ENCODE measurements around the gene PSMB11. TPM values are rescaled to one million over a fixed set of nuclear protein-coding genes. Genes with fewer than 3 reads are reported as not detected.

Gene PSMB11
- total and polyA plus RNA-seq, 2 donors (not counting 1 experiment from before 2014, with no cell fraction given), result not detected

GRCh38 chr14:23025151-23025814, 16.7 kb upstream of the PSMB11 start:
- Histone ChIP-seq H3K4me1 (ENCODE audit: control insufficient read depth in 2 of 2, insufficient read depth in 2 of 2, low read length in 2 of 2) (peaks cover 0 to 3% of the 10 kb centered on the region in 2 donors), H2AFZ (ENCODE audit: insufficient read depth, low read depth, low read length, poor library complexity, severe bottlenecking) (no peak overlapping the region), H3K79me2 (ENCODE audit: control insufficient read depth, insufficient read depth, low read length) (no peaks in the 10 kb centered on the region), H3K27ac (ENCODE audit: low read length in 2 of 2) (no peak overlapping the region), H4K20me1 (ENCODE audit: control insufficient read depth, insufficient read depth, low read length, poor library complexity, severe bottlenecking) (no peaks in the 10 kb centered on the region), H3K4me3 (ENCODE audit: control extremely low read depth in 1 of 5, extremely low read depth in 1 of 5, insufficient read depth in 1 of 5, low read depth in 2 of 5, low read length in 4 of 5) (no peak overlapping the region), H3K27me3 (replicated peaks in 1 of 4; ENCODE audit: control extremely low read depth in 1 of 4, control insufficient read depth in 3 of 4, insufficient read depth in 4 of 4, low read length in 3 of 4) (no peaks in the 10 kb centered on the region), H3K9me3 (ENCODE audit: control extremely low read depth in 1 of 3, control insufficient read depth in 2 of 3, insufficient read depth in 1 of 3, low read length in 2 of 3) (no peaks in the 10 kb centered on the region), H3K9ac (ENCODE audit: low read length) (no peak overlapping the region), H3K4me2 (replicated peaks; ENCODE audit: low read depth, low read length, poor library complexity, severe bottlenecking) (no peak overlapping the region), H3K36me3 (replicated peaks in 1 of 2; ENCODE audit: control extremely low read depth in 1 of 2, control insufficient read depth in 1 of 2, extremely low read depth in 1 of 2, insufficient read depth in 2 of 2, low read length in 1 of 2) (peaks cover 0 to 16% of the 10 kb centered on the region in 2 experiments)
- Mint-ChIP-seq H3K27me3 (no peaks in the 10 kb centered on the region), H3K9me3 (ENCODE audit: insufficient read depth) (no peaks in the 10 kb centered on the region), H3K27ac (no peak overlapping the region), H3K4me3 (no peak overlapping the region), H3K4me1 (peaks cover 11% of the 10 kb centered on the region)
- intact Hi-C loops (cut with micrococcal nuclease), result no loop called here
- DNase-seq (no peak), ATAC-seq (ENCODE audit: low read depth) (no peak)
- TF ChIP-seq CTCF (IDR thresholded peaks at IDR 0.05) (no peak), EZH2 (IDR thresholded peaks at IDR 0.05; ENCODE audit: borderline replicate concordance, insufficient read depth, low read depth, low read length, poor library complexity, severe bottlenecking) (no peak)
- ChIA-PET CTCF (interaction anchor here (1.2 to 2.1 kb wide), 2 partner anchors 30 to 33 kb away, joined by 3 to 7 read pairs; no protein-coding TSS in a partner anchor), POLR2A (no interaction called here)
- WGBS (ENCODE audit: insufficient coverage), result 89% methylated on average over 2 of the region's 4 CpGs

GRCh38 chr14:23028799-23029198, 13.2 kb upstream of the PSMB11 start:
- intact Hi-C loops (cut with micrococcal nuclease), result no loop called here
- no peak overlapping the region for H2AFZ ChIP-seq (ENCODE audit: insufficient read depth, low read depth, low read length, poor library complexity, severe bottlenecking)
- H3K9me3 ChIP-seq (ENCODE audit: control extremely low read depth in 1 of 3, control insufficient read depth in 2 of 3, insufficient read depth in 1 of 3, low read length in 2 of 3), result no peaks in the 10 kb centered on the region
- Mint-ChIP-seq H3K9me3 (ENCODE audit: insufficient read depth) (no peaks in the 10 kb centered on the region), H3K27ac (no peak overlapping the region), H3K27me3 (no peaks in the 10 kb centered on the region), H3K4me3 (no peak overlapping the region), H3K4me1 (peaks cover 26% of the 10 kb centered on the region)
- ATAC-seq (ENCODE audit: low read depth) (no peak), DNase-seq (no peak)
- H3K4me2 ChIP-seq (replicated peaks; ENCODE audit: low read depth, low read length, poor library complexity, severe bottlenecking), result no peak overlapping the region
- H3K79me2 ChIP-seq (ENCODE audit: control insufficient read depth, insufficient read depth, low read length), result peaks cover 15% of the 10 kb centered on the region
- POLR2A ChIA-PET, result interaction anchor here (0.6 kb wide), 1 partner anchor 101 kb away, joined by 3 read pairs; no protein-coding TSS in a partner anchor
- TF ChIP-seq EZH2 (IDR thresholded peaks at IDR 0.05; ENCODE audit: borderline replicate concordance, insufficient read depth, low read depth, low read length, poor library complexity, severe bottlenecking), result no peak
- no peak for TF ChIP-seq CTCF (IDR thresholded peaks at IDR 0.05)
- H4K20me1 ChIP-seq (ENCODE audit: control insufficient read depth, insufficient read depth, low read length, poor library complexity, severe bottlenecking), result no peaks in the 10 kb centered on the region
- peaks cover 4 to 39% of the 10 kb centered on the region in 2 experiments for H3K36me3 ChIP-seq (replicated peaks in 1 of 2; ENCODE audit: control extremely low read depth in 1 of 2, control insufficient read depth in 1 of 2, extremely low read depth in 1 of 2, insufficient read depth in 2 of 2, low read length in 1 of 2)
- H3K9ac ChIP-seq (ENCODE audit: low read length), result no peak overlapping the region
- H3K27me3 ChIP-seq (replicated peaks in 1 of 4; ENCODE audit: control extremely low read depth in 1 of 4, control insufficient read depth in 3 of 4, insufficient read depth in 4 of 4, low read length in 3 of 4), result no peaks in the 10 kb centered on the region
- peaks cover 4 to 10% of the 10 kb centered on the region in 2 donors for H3K4me1 ChIP-seq (ENCODE audit: control insufficient read depth in 2 of 2, insufficient read depth in 2 of 2, low read length in 2 of 2)
- H3K27ac ChIP-seq (ENCODE audit: low read length in 2 of 2), result no peak overlapping the region
- H3K4me3 ChIP-seq (ENCODE audit: control extremely low read depth in 1 of 5, extremely low read depth in 1 of 5, insufficient read depth in 1 of 5, low read depth in 2 of 5, low read length in 4 of 5), result no peak overlapping the region
- 79% methylated on average over 2 of the region's 2 CpGs for WGBS (ENCODE audit: insufficient coverage)
- CTCF ChIA-PET, result interaction anchor here (1.2 to 2.0 kb wide), 2 partner anchors 22 to 29 kb away, joined by 4 to 9 read pairs; no protein-coding TSS in a partner anchor
